ENCODE measurements around the gene APOBEC3B.
"Not testable (repeated sequence)": the region's sequence is repeated elsewhere in the genome, so short reads cannot be mapped to it uniquely, and the experiment has no call there.

Gene APOBEC3B

GRCh38 chr22:38952281-38952993, 29.7 kb upstream of the APOBEC3B start:
- no peak for DNase-seq

- DNase-seq, result no peak
Measured at GRCh38 chr22:38953091-38953490, 29.1 kb upstream of the APOBEC3B start.

GRCh38 chr22:38953577-38954413, 28.4 kb upstream of the APOBEC3B start:
- no peak for DNase-seq

- DNase-seq, result no peak
Measured at GRCh38 chr22:38954414-38955043, 27.6 kb upstream of the APOBEC3B start.

GRCh38 chr22:38955250-38955905, 26.8 kb upstream of the APOBEC3B start:
- no peak for DNase-seq

- DNase-seq, result no peak
Measured at GRCh38 chr22:38955926-38956325, 26.2 kb upstream of the APOBEC3B start.

GRCh38 chr22:38956551-38956950, 25.6 kb upstream of the APOBEC3B start:
- DNase-seq, result no peak

GRCh38 chr22:38957046-38957770, 24.9 kb upstream of the APOBEC3B start, which contains the start of gene APOBEC3A:
TSS of gene APOBEC3A (plus strand) at chr22:38957609. CDS start at chr22:38957692, 83 bp downstream.
- no peak for DNase-seq

GRCh38 chr22:38957808-38958650, 24.1 kb upstream of the APOBEC3B start:
- DNase-seq, result no peak

GRCh38 chr22:38958651-38958943, 23.6 kb upstream of the APOBEC3B start:
- not testable (repeated sequence) for DNase-seq

- DNase-seq, result no peak
Measured at GRCh38 chr22:38959590-38959989, 22.6 kb upstream of the APOBEC3B start.

- DNase-seq, result not testable (repeated sequence)
Measured at GRCh38 chr22:38960673-38961072, 21.5 kb upstream of the APOBEC3B start.

- DNase-seq, result peak; percentile 36
Measured at GRCh38 chr22:38963291-38963738, 18.8 kb upstream of the APOBEC3B start.

- DNase-seq, result no peak
Measured at GRCh38 chr22:38963872-38964271, 18.3 kb upstream of the APOBEC3B start.

GRCh38 chr22:38964306-38964705, 17.8 kb upstream of the APOBEC3B start:
- DNase-seq, result no peak

- no peak for DNase-seq
Measured at GRCh38 chr22:38964989-38965388, 17.2 kb upstream of the APOBEC3B start.

GRCh38 chr22:38965614-38966379, 16.4 kb upstream of the APOBEC3B start:
- no peak for DNase-seq

- no peak for DNase-seq
Measured at GRCh38 chr22:38966380-38966702, 15.8 kb upstream of the APOBEC3B start.

- DNase-seq, result no peak
Measured at GRCh38 chr22:38966942-38967341, 15.2 kb upstream of the APOBEC3B start.

All from NCI-H510A (cell line).